Measurements from ENCODE around the gene SLC4A7. TPM values are rescaled to one million over a fixed set of nuclear protein-coding genes. Genes with fewer than 3 reads are reported as not detected.
"Not testable (repeated sequence)": the region's sequence is repeated elsewhere in the genome, so short reads cannot be mapped to it uniquely, and the experiment has no call there.

The SLC4A7 gene
- total RNA-seq, 2 experiments from 2014 or later: 46.4 to 53.0 TPM

GRCh38 chr3:27454914-27455313 is 29.3 kb downstream of the SLC4A7 start:
- POLR2A ChIA-PET: interaction anchor here (0.5 kb wide), 1 partner anchor 33 kb away, joined by 4 read pairs; no protein-coding TSS in a partner anchor
- H3K36me3 Mint-ChIP-seq (ENCODE audit: low read depth): peaks cover 17% of the 10 kb centered on the region
- H3K4me1 Mint-ChIP-seq: peaks cover 65% of the 10 kb centered on the region
- no peaks in the 10 kb centered on the region for H3K9me3 Mint-ChIP-seq (ENCODE audit: low read depth)
- H3K27me3 Mint-ChIP-seq: no peaks in the 10 kb centered on the region
- CTCF ChIA-PET: interaction anchor here (0.6 to 1.4 kb wide), 5 partner anchors 11 to 97 kb away, joined by 3 to 4 read pairs (median 3); no protein-coding TSS in a partner anchor
- peak overlapping the region; percentile 65 for H3K27ac Mint-ChIP-seq
- no peak for DNase-seq
- intact Hi-C loops (cut with DNase I, micrococcal nuclease): loop anchor here in 1 of 2 experiments (1.0 kb wide), 1 partner anchor 28 kb away; no protein-coding TSS in a partner anchor
- H3K4me3 Mint-ChIP-seq: no peak overlapping the region
- peak; percentile 89 for ATAC-seq

GRCh38 chr3:27454461-27454860 is 29.7 kb downstream of the SLC4A7 start:
- Mint-ChIP-seq H3K4me1 (peaks cover 62% of the 10 kb centered on the region), H3K4me3 (peak overlapping the region; percentile 11), H3K27ac (peak overlapping the region; percentile 81), H3K27me3 (no peaks in the 10 kb centered on the region), H3K36me3 (ENCODE audit: low read depth) (peaks cover 20% of the 10 kb centered on the region), H3K9me3 (ENCODE audit: low read depth) (no peaks in the 10 kb centered on the region)
- DNase-seq: no peak
- ATAC-seq: peak; percentile 71
- POLR2A ChIA-PET: interaction anchor here (0.5 to 0.7 kb wide), 2 partner anchors 30 to 33 kb away, joined by 3 to 4 read pairs; partner anchors contain the start of gene SLC4A7
- CTCF ChIA-PET: interaction anchor here (0.6 to 1.4 kb wide), 5 partner anchors 12 to 97 kb away, joined by 3 to 4 read pairs (median 3); no protein-coding TSS in a partner anchor
- intact Hi-C loops (cut with DNase I, micrococcal nuclease): no loop called here

- ChIA-PET CTCF (interaction anchor here (0.6 to 1.3 kb wide), 4 partner anchors 14 to 792 kb away, joined by 3 to 4 read pairs (median 4); no protein-coding TSS in a partner anchor), POLR2A (no interaction called here)
- peaks cover 21% of the 10 kb centered on the region for H3K36me3 Mint-ChIP-seq (ENCODE audit: low read depth)
- H3K9me3 Mint-ChIP-seq (ENCODE audit: low read depth): no peaks in the 10 kb centered on the region
- intact Hi-C loops (cut with DNase I, micrococcal nuclease): no loop called here
- H3K4me3 Mint-ChIP-seq: no peak overlapping the region
- ATAC-seq (no peak), DNase-seq (no peak)
- peaks cover 53% of the 10 kb centered on the region for H3K4me1 Mint-ChIP-seq
- H3K27me3 Mint-ChIP-seq: no peaks in the 10 kb centered on the region
- no peak overlapping the region for H3K27ac Mint-ChIP-seq
Measured at GRCh38 chr3:27452368-27453090, 31.7 kb downstream of the SLC4A7 start.

- ATAC-seq (no peak), DNase-seq (no peak)
- Mint-ChIP-seq H3K4me3 (no peak overlapping the region), H3K4me1 (peaks cover 50% of the 10 kb centered on the region), H3K9me3 (ENCODE audit: low read depth) (no peaks in the 10 kb centered on the region), H3K27ac (no peak overlapping the region), H3K36me3 (ENCODE audit: low read depth) (peaks cover 23% of the 10 kb centered on the region), H3K27me3 (no peaks in the 10 kb centered on the region)
- intact Hi-C loops (cut with DNase I, micrococcal nuclease): no loop called here
- POLR2A ChIA-PET: no interaction called here
- CTCF ChIA-PET: interaction anchor here (0.7 to 1.3 kb wide), 3 partner anchors 20 to 97 kb away, joined by 3 to 4 read pairs (median 3); no protein-coding TSS in a partner anchor
Measured at GRCh38 chr3:27451842-27452241, 32.3 kb downstream of the SLC4A7 start.

DNA sequence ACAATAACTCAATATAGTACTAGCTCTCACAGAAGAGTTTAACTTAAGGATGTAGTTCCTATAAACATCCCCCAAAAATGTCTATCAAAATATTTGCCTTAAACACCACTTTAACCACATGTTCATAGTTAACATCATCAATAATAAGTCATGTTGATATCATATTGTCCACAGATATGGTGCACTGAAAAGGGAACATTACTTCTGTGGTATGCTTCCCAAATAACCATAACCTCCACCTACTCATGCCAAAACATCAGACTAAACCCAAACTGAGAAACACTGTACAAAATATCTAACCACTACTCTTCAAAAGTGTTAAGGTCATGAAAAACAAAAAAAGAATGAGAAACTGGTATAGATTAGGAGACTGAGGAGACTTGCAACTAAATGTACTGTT is 32.9 kb downstream of the SLC4A7 start:
- Mint-ChIP-seq H3K4me3 (no peak overlapping the region), H3K4me1 (peaks cover 44% of the 10 kb centered on the region), H3K27ac (no peak overlapping the region), H3K27me3 (no peaks in the 10 kb centered on the region), H3K36me3 (ENCODE audit: low read depth) (peaks cover 23% of the 10 kb centered on the region), H3K9me3 (ENCODE audit: low read depth) (no peaks in the 10 kb centered on the region)
- ATAC-seq (no peak), DNase-seq (no peak)
- intact Hi-C loops (cut with DNase I, micrococcal nuclease): no loop called here
- POLR2A ChIA-PET: no interaction called here
- CTCF ChIA-PET: interaction anchor here (0.7 to 2.3 kb wide), 5 partner anchors 13 to 200 kb away, joined by 3 to 10 read pairs (median 4); no protein-coding TSS in a partner anchor

DNA sequence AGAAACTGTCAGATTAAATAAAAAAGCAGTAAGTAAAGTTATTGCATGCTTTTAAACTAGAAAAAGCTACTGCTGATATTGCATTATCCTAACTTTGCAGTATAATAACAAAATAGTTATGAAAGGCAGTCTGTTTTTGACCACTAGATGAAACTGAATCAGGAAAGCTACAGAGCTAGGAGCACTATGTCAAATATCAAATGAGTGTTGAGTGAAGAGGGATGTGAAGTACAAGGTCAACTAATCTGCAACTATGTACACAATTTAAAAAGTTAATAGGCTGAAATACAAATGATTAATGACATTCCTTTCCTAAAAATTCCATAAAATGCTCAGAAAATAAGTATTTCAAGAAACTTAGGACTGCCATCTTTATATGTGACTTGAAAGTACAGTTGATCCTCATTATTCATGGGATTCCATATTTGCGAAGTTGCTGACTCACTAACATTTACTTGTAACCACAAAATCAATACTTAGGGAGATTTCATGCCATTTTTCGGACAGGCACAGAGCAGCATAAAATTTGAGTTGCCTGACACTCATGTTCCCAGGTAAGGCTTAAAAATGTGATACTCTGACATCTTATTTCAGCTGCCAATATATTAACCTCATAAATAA is 34.5 kb downstream of the SLC4A7 start:
- Mint-ChIP-seq H3K9me3 (ENCODE audit: low read depth) (no peaks in the 10 kb centered on the region), H3K36me3 (ENCODE audit: low read depth) (peaks cover 24% of the 10 kb centered on the region), H3K27ac (no peak overlapping the region), H3K4me3 (no peak overlapping the region), H3K27me3 (no peaks in the 10 kb centered on the region), H3K4me1 (peaks cover 28% of the 10 kb centered on the region)
- intact Hi-C loops (cut with DNase I, micrococcal nuclease): no loop called here
- CTCF ChIA-PET: interaction anchor here (2.1 to 2.3 kb wide), 2 partner anchors 11 to 18 kb away, joined by 5 to 10 read pairs; no protein-coding TSS in a partner anchor
- no peak for DNase-seq
- POLR2A ChIA-PET: no interaction called here
- no peak for ATAC-seq

GRCh38 chr3:27442995-27443394 is 41.2 kb downstream of the SLC4A7 start:
- H3K27ac Mint-ChIP-seq; H3K4me3 Mint-ChIP-seq; intact Hi-C loops (cut with DNase I, micrococcal nuclease); H3K27me3 Mint-ChIP-seq; ATAC-seq; H3K4me1 Mint-ChIP-seq; POLR2A ChIA-PET; CTCF ChIA-PET; DNase-seq: not testable (repeated sequence)
- H3K36me3 Mint-ChIP-seq (ENCODE audit: low read depth): peaks cover 55% of the 10 kb centered on the region
- H3K9me3 Mint-ChIP-seq (ENCODE audit: low read depth): peaks cover 13% of the 10 kb centered on the region

DNA sequence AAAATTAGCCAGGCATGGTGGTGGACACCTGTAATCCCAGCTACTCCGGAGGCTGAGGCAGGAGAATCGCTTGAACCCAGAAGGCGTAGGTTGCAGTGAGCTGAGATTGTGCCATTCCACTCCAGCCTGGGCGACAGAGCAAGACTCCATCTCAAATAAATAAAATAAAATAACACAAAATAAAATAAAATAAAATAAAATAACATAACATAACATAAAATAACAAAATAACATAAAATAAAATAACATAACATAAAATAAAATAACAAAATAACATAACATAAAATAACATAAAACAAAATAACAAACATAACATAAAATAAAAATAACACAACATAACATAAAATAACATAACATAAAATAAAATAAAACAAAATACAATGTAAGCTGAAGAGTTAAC is 45.8 kb downstream of the SLC4A7 start:
- H3K4me1 Mint-ChIP-seq; H3K27ac Mint-ChIP-seq; H3K27me3 Mint-ChIP-seq; intact Hi-C loops (cut with DNase I, micrococcal nuclease); DNase-seq; POLR2A ChIA-PET; ATAC-seq; H3K4me3 Mint-ChIP-seq: not testable (repeated sequence)
- peaks cover 60% of the 10 kb centered on the region for H3K36me3 Mint-ChIP-seq (ENCODE audit: low read depth)
- CTCF ChIA-PET: interaction anchor here (1.0 kb wide), 1 partner anchor 12 kb away, joined by 5 read pairs; no protein-coding TSS in a partner anchor
- peaks cover 13% of the 10 kb centered on the region for H3K9me3 Mint-ChIP-seq (ENCODE audit: low read depth)

- H3K36me3 Mint-ChIP-seq (ENCODE audit: low read depth): peaks cover 51% of the 10 kb centered on the region
- no peaks in the 10 kb centered on the region for H3K9me3 Mint-ChIP-seq (ENCODE audit: low read depth)
- ChIA-PET POLR2A (no interaction called here), CTCF (no interaction called here)
- no peak for ATAC-seq
- peaks cover 5% of the 10 kb centered on the region for H3K4me1 Mint-ChIP-seq
- H3K4me3 Mint-ChIP-seq: no peak overlapping the region
- no peak for DNase-seq
- no peak overlapping the region for H3K27ac Mint-ChIP-seq
- intact Hi-C loops (cut with DNase I, micrococcal nuclease): no loop called here
- H3K27me3 Mint-ChIP-seq: no peaks in the 10 kb centered on the region
Measured at GRCh38 chr3:27431116-27431515, 53.1 kb downstream of the SLC4A7 start.

DNA sequence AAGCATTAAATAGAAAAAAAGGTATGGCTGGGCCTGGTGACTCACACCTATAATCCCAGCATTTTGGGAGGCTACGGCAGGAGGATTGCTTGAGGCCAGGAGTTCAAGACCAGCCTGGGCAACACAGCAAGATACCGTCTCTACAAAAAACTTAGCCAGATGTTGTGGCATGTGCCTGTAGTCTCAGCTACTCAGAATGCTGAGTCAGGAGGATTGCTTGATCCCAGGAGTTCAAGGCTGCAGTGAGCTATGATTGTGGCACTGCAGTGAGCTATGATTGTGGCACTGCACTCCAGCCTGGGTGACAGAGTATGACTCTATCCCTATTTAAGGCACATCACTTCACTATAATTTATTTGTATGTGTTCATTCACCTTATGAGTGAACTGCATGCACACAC is 54.3 kb downstream of the SLC4A7 start:
- no peak overlapping the region for H3K4me3 Mint-ChIP-seq
- ATAC-seq (no peak), DNase-seq (no peak)
- ChIA-PET POLR2A (interaction anchor here (0.6 kb wide), 1 partner anchor 37 kb away, joined by 3 read pairs; no protein-coding TSS in a partner anchor), CTCF (no interaction called here)
- H3K27ac Mint-ChIP-seq: no peak overlapping the region
- peaks cover 7% of the 10 kb centered on the region for H3K4me1 Mint-ChIP-seq
- H3K36me3 Mint-ChIP-seq (ENCODE audit: low read depth): peaks cover 46% of the 10 kb centered on the region
- intact Hi-C loops (cut with DNase I, micrococcal nuclease): loop anchor here in 1 of 2 experiments (5.0 kb wide), 1 partner anchor 37 kb away; no protein-coding TSS in a partner anchor
- no peaks in the 10 kb centered on the region for H3K27me3 Mint-ChIP-seq
- H3K9me3 Mint-ChIP-seq (ENCODE audit: low read depth): no peaks in the 10 kb centered on the region

DNA sequence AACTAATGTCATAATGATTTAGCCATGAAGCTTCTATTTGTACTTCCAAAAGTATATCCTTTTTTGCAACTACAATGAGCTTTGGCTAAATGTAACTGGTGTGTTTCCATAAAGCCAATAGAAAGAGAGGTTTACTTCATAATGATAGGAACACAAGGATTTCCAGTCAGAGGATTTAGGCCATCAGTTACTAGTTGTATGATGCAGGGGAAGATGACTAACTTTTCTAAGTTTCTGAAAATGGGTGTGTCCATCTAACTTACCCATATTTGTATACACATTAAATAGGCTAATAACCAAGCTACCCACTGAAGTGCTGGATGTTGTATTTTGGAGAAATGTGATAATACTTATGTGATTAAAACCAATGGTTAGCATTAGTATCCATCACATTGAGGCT is 55.7 kb downstream of the SLC4A7 start:
- ATAC-seq (no peak), DNase-seq (no peak)
- ChIA-PET CTCF (interaction anchor here (1.0 to 1.1 kb wide), 3 partner anchors 17 to 39 kb away, joined by 3 to 4 read pairs (median 4); no protein-coding TSS in a partner anchor), POLR2A (no interaction called here)
- intact Hi-C loops (cut with DNase I, micrococcal nuclease): loop anchor here in 1 of 2 experiments (5.0 kb wide), 1 partner anchor 39 kb away; no protein-coding TSS in a partner anchor
- Mint-ChIP-seq H3K4me3 (no peak overlapping the region), H3K27me3 (no peaks in the 10 kb centered on the region), H3K27ac (no peak overlapping the region), H3K36me3 (ENCODE audit: low read depth) (peaks cover 45% of the 10 kb centered on the region), H3K9me3 (ENCODE audit: low read depth) (no peaks in the 10 kb centered on the region), H3K4me1 (peaks cover 13% of the 10 kb centered on the region)

All from activated CD4-positive, alpha-beta T cell treated with anti-CD3 and anti-CD28 coated beads for 36 hours (primary cell).